ENCODE results near the gene SPATA46.
"Not testable (repeated sequence)": the region's sequence is repeated elsewhere in the genome, so short reads cannot be mapped to it uniquely, and the experiment has no call there.

The SPATA46 gene

GRCh38 chr1:162376691-162377090 lies at the start of gene SPATA46:
Gene SPATA46 (minus strand): TSS chr1:162376854. CDS start chr1:162376790, 64 bp downstream.
- no peak for DNase-seq

DNA sequence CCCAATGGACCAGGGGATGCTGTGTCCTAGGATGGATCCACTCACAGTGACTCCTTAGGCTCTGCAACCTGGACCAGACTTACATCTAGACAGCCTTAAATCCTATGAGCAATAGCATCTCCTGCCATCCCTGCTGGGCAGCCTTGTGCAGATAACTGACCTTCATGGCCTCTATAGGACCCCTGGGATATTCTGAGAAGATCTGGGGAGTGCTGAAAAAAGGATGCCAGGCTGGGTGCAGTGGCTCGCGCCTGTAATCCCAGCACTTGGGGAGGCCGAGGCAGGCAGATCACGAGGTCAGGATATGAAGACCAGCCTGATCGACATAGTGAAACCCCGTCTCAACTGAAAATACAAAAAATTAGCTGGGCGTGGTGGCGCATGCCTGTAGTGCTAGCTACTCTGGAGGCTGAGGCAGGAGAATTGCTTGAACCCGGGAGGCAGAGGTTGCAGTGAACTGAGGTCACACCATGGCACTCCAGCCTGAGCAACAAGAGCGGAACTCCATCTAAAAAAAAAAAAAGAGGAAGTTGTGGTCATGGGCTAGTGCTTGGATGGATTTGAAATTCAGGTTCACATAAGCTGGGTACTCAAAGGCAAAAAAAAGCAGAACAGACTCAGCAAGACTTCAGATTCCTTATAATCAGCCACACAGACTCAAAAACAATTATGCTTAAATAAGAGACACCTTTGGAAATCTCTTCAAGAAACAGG lies 46.2 kb upstream of the SPATA46 start:
- no peak for DNase-seq

DNA sequence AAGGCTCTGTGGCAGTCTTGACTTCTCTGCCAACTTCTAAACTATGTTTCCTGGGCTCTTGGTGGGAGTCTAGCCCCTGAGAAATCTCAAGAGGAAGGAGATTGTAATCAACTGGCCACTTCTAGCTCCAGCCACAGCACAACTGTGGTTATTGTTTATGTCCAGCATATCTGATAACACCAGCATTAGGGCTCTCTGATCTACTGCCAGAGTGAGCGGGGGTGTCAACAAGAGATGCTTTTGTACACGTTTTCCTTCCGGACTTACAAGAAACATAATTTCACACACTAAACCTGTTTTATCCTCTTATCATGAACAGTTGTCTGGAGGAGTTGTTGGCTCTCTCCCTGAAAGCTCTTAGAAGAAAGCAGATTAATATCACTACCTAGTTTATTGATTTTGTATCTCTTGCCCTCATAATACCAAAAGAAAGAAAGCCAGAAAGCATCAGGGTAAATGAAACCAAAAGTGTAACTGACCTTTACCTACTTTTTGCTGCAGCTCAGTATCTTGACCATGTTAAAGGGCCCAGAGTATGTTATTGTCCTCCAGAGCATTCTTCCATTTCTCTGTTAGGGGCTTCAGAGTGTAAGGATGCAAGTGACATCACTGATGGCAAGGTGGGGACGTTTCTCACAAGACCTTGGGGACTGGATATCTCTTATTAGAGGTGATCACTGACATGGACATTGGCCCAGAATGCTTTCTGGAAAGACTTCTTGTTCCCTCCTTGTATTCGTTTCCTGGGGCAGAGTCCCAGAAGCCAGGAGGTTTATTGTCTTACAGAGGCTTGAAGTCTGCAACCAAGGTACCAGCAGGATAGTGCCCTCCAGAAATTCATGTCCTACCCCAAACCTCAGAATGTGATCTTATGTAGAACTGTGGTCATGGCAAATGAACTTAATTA lies 44.9 kb upstream of the SPATA46 start:
- no peak for DNase-seq

DNA sequence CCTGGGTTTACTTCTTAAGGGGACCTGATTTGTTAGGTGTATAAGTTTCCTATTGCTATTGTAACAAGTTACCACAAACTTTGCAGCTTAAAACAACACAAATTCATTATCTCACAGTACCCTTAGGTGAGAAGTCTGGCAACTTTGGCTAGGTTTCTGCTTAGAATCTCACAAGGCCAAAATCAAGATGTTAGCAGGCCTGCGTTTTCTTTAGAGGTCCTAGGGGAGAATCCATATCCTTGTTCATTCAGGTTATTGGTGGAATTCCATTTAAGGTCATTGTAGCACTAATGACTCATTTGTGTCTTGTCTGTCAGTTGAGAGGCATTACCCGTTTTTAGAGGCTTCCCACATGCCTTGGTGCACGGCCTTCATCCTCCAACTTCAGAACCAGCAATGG lies 43.5 kb upstream of the SPATA46 start:
- DNase-seq = no peak

DNA sequence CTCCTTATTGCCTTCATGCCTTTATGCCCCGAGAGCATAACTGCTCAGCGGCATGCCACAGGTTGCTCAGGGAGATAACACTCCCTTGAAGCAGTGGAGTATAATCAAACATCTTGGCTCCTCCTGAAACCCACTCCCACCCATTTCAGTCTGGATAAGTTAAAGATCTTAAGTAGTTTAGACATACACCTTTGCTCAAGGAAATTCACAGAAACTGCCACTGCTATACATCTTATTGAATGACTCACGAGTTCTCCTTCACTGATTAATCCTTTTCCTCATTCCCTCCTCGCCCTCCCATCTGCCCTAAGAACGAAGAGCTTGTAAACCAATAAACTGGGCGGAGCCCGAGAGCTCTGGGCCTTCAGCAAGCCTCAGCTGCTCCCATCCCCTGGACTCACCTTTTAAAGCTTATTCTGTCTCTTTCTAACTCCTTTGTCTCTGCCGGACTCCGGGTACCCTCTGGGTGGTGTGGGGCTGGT lies 42.8 kb upstream of the SPATA46 start:
- DNase-seq = not testable (repeated sequence)

- not testable (repeated sequence) for DNase-seq
Observed at GRCh38 chr1:162418584-162418983, 41.9 kb upstream of the SPATA46 start.

DNA sequence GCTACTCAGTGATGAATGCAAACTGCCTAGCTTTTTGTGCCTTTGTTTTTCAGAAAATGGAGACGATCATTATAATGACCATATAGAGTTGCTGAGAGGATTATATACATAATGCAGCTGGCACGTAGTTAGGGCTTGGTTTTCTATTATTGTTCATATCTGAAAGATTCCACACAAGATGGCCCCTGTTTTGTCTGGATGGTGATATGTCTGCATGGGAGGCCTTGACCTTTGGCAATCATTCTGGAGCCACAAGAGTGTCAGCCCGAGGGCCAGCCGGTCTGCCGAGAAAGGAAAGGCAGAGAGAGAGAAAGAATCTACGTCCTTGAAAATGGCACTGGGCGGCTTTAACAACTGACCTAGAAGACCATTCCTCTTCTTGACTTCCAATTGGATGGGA lies 41.0 kb upstream of the SPATA46 start:
- no peak for DNase-seq

GRCh38 chr1:162416909-162417308 lies 40.3 kb upstream of the SPATA46 start:
- no peak for DNase-seq

DNA sequence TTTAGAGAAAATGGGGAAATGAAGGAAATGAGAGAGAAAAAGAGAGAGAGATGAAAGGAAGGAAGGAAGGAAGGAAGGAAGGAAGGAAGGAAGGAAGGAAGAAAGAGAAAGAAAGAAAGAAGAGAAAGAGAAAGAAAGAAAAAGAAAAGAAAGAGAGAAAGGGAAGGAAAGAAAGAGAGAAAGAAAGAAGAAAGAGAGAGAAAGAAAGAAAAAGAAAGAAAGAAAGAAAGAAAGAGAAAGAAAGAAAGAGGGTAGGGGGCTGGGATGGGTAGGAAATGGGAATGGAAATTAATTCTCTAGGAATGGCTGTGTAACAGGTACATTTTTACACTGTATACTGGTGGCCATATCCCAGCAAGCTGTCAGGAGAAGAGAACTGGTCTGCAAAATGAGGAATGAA lies 39.6 kb upstream of the SPATA46 start:
- DNase-seq = no peak

DNA sequence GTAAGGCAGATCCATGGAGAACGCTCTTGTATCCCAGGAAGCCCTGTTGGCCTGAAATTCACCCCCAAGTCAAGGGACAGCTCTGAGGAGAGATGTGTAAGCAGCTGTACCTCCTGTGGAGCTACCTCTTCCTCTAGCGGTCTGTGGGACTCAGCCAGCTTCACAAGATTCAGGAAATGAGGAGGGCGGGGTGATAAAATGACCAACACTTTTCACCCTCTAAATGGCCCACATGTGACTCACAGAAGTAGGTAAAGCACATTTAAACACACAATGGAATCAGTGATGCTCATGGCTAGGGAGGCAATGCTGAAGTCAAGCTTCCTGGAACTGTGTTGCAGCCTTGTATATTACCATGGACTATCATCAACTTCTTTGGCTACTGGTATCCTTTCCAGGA lies 35.3 kb upstream of the SPATA46 start, which contains the start of gene SH2D1B:
Gene SH2D1B (minus strand): TSS at position 135 of the 400 bp plus-strand sequence. CDS start 120 bp downstream, at position 15.
- DNase-seq = no peak

- DNase-seq = no peak
Observed at GRCh38 chr1:162407539-162407938, 30.9 kb upstream of the SPATA46 start.

DNA sequence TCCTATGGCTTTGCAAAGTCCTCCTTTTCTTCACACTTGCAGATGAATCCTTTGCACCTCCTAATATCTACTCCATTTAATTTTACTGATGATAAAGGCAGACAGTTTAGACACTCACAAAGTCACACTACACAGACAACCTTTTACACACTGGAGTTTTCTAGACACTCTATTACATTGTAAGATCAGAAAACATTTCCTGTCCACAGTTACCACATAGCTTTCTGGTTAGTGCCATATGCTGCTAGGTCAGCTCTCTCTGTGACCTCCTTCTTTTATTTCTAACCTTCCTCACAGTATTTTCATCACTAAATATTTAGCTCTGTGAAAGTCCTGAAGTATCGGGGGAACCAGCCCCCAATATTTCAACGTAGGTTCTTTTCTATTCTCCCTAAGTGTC lies 30.2 kb upstream of the SPATA46 start:
- DNase-seq = no peak

DNA sequence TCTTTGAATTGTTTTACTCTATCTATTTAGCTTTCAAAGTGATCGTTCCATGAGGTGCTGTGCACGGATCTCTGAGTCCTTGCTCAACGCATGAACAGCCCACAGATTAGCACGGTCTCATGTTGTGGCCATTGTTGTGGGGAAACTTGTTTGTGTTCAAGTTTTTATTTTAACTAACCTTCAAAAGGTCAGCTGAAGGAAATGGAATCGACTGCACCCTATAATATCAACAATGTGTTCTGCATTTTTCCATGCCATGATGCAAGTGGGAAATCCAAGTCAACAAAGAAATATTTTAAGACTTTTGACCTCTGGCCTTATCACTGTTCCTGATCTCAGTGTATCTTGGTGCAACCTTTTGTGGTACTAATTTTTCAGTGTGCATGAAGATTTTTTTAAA lies 29.1 kb upstream of the SPATA46 start:
- no peak for DNase-seq

GRCh38 chr1:162404550-162405160 lies 28.0 kb upstream of the SPATA46 start:
- no peak for DNase-seq

GRCh38 chr1:162400790-162401355 lies 24.2 kb upstream of the SPATA46 start:
- DNase-seq = no peak

DNA sequence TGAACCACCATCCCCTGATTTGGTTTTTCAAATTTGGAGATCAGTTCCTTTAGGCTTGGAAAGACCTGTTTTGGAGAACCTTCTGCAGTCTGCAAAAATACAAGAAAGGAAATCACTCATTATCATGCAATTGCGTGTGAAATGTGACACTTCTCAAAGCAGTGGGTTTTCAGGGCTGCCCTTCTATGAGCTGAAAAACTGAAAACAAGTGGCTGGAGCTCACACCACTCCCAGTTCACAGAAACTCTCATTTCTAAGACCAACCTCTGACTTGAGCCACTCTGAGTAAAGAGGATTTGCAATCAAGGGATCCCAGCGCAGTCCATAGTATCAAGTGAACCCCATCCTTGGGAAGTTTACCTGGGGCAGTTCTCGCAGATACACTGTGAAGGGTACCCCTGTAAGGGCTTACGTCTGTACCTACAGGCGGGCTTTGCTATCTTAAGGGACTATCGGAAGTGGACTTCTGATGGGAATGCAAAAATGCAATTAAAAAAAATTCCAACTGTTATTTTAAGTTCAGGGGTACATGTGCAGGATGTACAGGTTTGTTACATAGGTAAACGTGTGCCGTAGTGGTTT lies 22.4 kb upstream of the SPATA46 start:
- DNase-seq = no peak

GRCh38 chr1:162397943-162398560 lies 21.4 kb upstream of the SPATA46 start:
- DNase-seq = no peak

DNA sequence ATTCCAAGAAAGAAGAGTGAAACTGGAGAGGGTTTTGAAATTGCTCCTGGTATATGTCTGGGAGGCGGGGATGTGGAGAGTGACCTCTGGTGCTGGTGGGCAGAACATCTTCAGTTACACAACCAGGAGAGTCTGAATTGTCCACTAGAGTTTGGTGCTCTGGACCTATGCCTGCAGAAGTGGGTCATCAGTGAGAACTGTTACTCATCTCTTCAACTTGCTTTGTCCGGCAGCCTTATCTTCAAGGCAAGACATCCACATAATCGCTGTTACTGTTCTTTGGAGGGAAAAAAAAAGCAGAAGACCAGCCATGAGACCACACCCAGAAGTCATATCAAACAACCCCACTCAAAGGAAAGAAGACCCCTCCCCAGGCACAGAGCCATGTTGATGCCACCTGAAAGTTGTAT lies 20.4 kb upstream of the SPATA46 start:
- DNase-seq = no peak

DNA sequence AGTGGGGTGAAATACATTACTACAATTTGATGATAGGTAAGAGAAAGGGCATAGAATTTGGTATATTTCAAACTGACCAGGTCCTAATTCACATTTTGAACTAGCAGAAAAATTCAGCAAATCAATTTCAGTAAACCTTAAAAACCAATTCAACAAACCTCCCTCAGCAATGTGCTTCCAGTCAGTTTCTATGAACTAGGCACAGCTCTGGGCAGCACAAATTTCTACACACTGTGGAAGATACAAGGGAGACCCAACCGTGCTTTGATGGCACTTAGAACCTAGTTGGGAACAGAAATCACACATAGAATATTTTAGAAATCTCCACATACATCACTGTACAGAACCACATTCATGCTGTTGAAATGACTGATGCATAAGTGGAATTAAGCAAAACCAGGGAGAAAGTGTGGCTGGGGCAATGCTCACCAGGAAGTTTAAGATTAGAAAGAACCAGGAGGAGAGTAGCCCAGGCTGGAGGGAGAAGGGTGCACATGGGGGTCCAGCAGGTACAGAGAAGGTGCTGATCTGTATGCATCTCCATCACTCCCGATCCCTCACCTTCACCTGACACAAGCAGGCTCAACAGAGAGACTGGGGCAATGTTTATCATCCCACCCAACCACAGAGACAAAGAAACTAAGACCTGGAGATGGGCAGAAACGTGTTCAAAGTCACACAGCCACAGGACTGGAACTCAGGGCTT lies 19.7 kb upstream of the SPATA46 start:
- no peak for DNase-seq

GRCh38 chr1:162391790-162392563 lies 15.3 kb upstream of the SPATA46 start:
- DNase-seq = peak in 1 of 2 experiments; percentile 8

All from NCI-H1930 (cell line).